ENCODE results near the gene WNT8B.

WNT8B gene

DNA sequence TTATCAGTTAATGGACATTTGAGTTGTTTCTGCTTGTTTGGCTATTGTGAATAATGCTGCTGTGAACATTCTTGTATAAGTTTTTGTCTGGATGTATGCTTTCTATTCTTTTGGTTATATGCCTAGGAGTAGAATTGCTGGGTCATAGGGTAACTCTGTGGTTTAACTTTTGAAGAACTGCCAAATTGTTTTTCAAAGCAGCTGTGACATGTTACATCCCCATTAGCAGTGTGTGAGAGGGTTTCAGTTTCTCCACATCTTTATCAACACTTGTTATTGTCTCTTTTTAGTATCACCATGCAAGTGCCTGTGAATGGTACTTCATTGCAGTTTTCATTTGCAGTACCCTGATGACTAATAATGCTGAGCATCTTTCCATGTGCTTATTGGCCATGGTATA, 69.0 kb downstream of the WNT8B start:
- no peak overlapping the region for H3K4me3 ChIP-seq (ENCODE audit: low read depth, low read length)
- no peak for DNase-seq (ENCODE audit: low read depth)
- TF ChIP-seq, protein P1, sequence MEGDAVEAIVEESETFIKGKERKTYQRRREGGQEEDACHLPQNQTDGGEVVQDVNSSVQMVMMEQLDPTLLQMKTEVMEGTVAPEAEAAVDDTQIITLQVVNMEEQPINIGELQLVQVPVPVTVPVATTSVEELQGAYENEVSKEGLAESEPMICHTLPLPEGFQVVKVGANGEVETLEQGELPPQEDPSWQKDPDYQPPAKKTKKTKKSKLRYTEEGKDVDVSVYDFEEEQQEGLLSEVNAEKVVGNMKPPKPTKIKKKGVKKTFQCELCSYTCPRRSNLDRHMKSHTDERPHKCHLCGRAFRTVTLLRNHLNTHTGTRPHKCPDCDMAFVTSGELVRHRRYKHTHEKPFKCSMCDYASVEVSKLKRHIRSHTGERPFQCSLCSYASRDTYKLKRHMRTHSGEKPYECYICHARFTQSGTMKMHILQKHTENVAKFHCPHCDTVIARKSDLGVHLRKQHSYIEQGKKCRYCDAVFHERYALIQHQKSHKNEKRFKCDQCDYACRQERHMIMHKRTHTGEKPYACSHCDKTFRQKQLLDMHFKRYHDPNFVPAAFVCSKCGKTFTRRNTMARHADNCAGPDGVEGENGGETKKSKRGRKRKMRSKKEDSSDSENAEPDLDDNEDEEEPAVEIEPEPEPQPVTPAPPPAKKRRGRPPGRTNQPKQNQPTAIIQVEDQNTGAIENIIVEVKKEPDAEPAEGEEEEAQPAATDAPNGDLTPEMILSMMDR (IDR thresholded peaks at IDR 0.05; ENCODE audit: low read depth, low read length, missing control alignments) = no peak
